GM23338 (cell line): ENCODE measurements around the gene TRIP10. TPM values are rescaled to one million over a fixed set of nuclear protein-coding genes. Genes with fewer than 3 reads are reported as not detected.

Experiments
- ATAC-seq: fragments of 200-7000 bp; cut with Tn5 transposase; 3 replicates; pipeline ENCODE4 v1.9.1; 2020
- DNase-seq: peaks from one replicate; pipeline ENCODE4 v3.0.0-alpha.2; 2015; ENCODE audit warnings: low spot score
- H2AFZ ChIP-seq: fragments of 200-600 bp; sonication (generic); 2 replicates; pipeline ENCODE4 v1.8.0; 2016; ENCODE audit warnings: antibody characterized with exemption, mild to moderate bottlenecking, moderate library complexity
- H3F3A ChIP-seq: fragments of 200-600 bp; sonication (generic); replicated peaks from 2 replicates; pipeline ENCODE4 v1.8.0; 2017; ENCODE audit warnings: antibody characterized with exemption, mixed run types, low read depth
- H3K27ac ChIP-seq: fragments of 200-600 bp; sonication (generic); 2 replicates; pipeline ENCODE4 v1.6.1; 2016; ENCODE audit warnings: low read depth
- H3K27me3 ChIP-seq: fragments of 200-600 bp; sonication (generic); 2 replicates; pipeline ENCODE4 v1.8.0; 2016; ENCODE audit warnings: mild to moderate bottlenecking, mixed run types, moderate library complexity; ENCODE audit not compliant: insufficient read depth
- H3K36me3 ChIP-seq: fragments of 200-600 bp; sonication (generic); 2 replicates; pipeline ENCODE4 v1.8.0; 2016; ENCODE audit warnings: mild to moderate bottlenecking; ENCODE audit not compliant: insufficient read depth
- H3K4me1 ChIP-seq: fragments of 200-600 bp; sonication (generic); 2 replicates; pipeline ENCODE4 v1.8.0; 2016; ENCODE audit warnings: mild to moderate bottlenecking, moderate library complexity; ENCODE audit not compliant: insufficient read depth
- H3K4me2 ChIP-seq: fragments of 200-600 bp; sonication (generic); 2 replicates; pipeline ENCODE4 v1.7.1; 2017; ENCODE audit warnings: mixed run types
- H3K4me3 ChIP-seq: fragments of 200-600 bp; sonication (generic); 2 replicates; pipeline ENCODE4 v1.6.1; 2016; ENCODE audit warnings: mixed run types
- H3K79me2 ChIP-seq: fragments of 200-600 bp; sonication (generic); replicated peaks from 2 replicates; pipeline ENCODE4 v1.8.0; 2017; ENCODE audit warnings: mild to moderate bottlenecking; ENCODE audit not compliant: insufficient read depth
- H3K9me2 ChIP-seq: fragments of 200-600 bp; sonication (generic); 2 replicates; pipeline ENCODE4 v1.8.0; 2017; ENCODE audit not compliant: insufficient read depth
- H4K20me1 ChIP-seq: fragments of 200-600 bp; sonication (generic); replicated peaks from 2 replicates; pipeline ENCODE4 v1.8.0; 2017; ENCODE audit warnings: mild to moderate bottlenecking; ENCODE audit not compliant: insufficient read depth
- H3K27ac Mint-ChIP-seq: 2 replicates; pipeline ENCODE4 v1.8.0; 2020; ENCODE audit warnings: inconsistent platforms, mild to moderate bottlenecking, moderate library complexity, mixed read lengths
- H3K27me3 Mint-ChIP-seq: 3 replicates; pipeline ENCODE4 v1.8.0; 2022; ENCODE audit warnings: low read depth, mild to moderate bottlenecking, moderate library complexity, mixed read lengths, inconsistent platforms; ENCODE audit not compliant: insufficient read depth, poor library complexity
- H3K36me3 Mint-ChIP-seq: 3 replicates; pipeline ENCODE4 v1.8.0; 2021; ENCODE audit warnings: low read depth, mild to moderate bottlenecking, inconsistent platforms, moderate library complexity, mixed read lengths
- H3K4me1 Mint-ChIP-seq: 3 replicates; pipeline ENCODE4 v1.8.0; 2020; ENCODE audit warnings: mild to moderate bottlenecking, inconsistent platforms, mixed read lengths
- H3K4me3 Mint-ChIP-seq: 3 replicates; pipeline ENCODE4 v1.8.0; 2021; ENCODE audit warnings: moderate library complexity, mild to moderate bottlenecking, inconsistent platforms, mixed read lengths
- H3K9me3 Mint-ChIP-seq: 3 replicates; pipeline ENCODE4 v1.8.0; 2020; ENCODE audit warnings: moderate library complexity, mild to moderate bottlenecking, inconsistent platforms, mixed read lengths
- CREB1 ChIP-seq: fragments of 250-450 bp; sonication (Bioruptor Pico); IDR thresholded peaks from 2 replicates; pipeline ENCODE4 v1.5.0; 2020; ENCODE audit warnings: low read depth, mild to moderate bottlenecking, moderate library complexity
- POLR2AphosphoS5 ChIP-seq: IDR thresholded peaks from 2 replicates; pipeline ENCODE4 v1.6.1; 2016; ENCODE audit warnings: antibody characterized with exemption, low read depth
- polyA plus RNA-seq: library from polyadenylated mRNA; unstranded; fragments of >200 nt; fragmentation: Nextera tagmentation; extraction: Ambion mirVana; gene quantifications from 2 replicates; pipeline ENCODE4 v1.2.1, GENCODE V29; 2016
- total RNA-seq: library from RNA; depleted of rRNA; stranded (reverse); fragments of >200 nt; shearing (Covaris generic); gene quantifications from 2 replicates; pipeline ENCODE4 v1.2.3, GENCODE V29; 2014
- TF ChIP-seq, protein P1 (sequence below): fragments of 250-450 bp; sonication (Bioruptor Pico); IDR thresholded peaks from 2 replicates; pipeline ENCODE4 v1.5.0; 2020; ENCODE audit warnings: mild to moderate bottlenecking, moderate library complexity
- TF ChIP-seq, protein P2 (sequence below): IDR thresholded peaks from 2 replicates; pipeline ENCODE4 v1.6.1; 2016; ENCODE audit warnings: antibody characterized with exemption

The TRIP10 gene
- total and polyA plus RNA-seq, 2 experiments from 2014 or later = 56.8 to 68.5 TPM

- H3K9me2 ChIP-seq = no peaks in the 10 kb centered on the region
- Mint-ChIP-seq H3K4me3 (peak overlapping the region; percentile 80), H3K36me3 (peaks cover 22% of the 10 kb centered on the region; the same call in 2 of the 3 replicates), H3K27ac (peak overlapping the region; percentile 93), H3K27me3 (peaks cover 6% of the 10 kb centered on the region), H3K4me1 (peaks cover 15% of the 10 kb centered on the region; the same call in 2 of the 3 replicates), H3K9me3 (peaks cover 10% of the 10 kb centered on the region)
- peaks cover 6% of the 10 kb centered on the region; the same call in 1 of the 2 replicates for H3F3A ChIP-seq
- no peaks in the 10 kb centered on the region for H3K27me3 ChIP-seq
- TF ChIP-seq, protein P1, sequence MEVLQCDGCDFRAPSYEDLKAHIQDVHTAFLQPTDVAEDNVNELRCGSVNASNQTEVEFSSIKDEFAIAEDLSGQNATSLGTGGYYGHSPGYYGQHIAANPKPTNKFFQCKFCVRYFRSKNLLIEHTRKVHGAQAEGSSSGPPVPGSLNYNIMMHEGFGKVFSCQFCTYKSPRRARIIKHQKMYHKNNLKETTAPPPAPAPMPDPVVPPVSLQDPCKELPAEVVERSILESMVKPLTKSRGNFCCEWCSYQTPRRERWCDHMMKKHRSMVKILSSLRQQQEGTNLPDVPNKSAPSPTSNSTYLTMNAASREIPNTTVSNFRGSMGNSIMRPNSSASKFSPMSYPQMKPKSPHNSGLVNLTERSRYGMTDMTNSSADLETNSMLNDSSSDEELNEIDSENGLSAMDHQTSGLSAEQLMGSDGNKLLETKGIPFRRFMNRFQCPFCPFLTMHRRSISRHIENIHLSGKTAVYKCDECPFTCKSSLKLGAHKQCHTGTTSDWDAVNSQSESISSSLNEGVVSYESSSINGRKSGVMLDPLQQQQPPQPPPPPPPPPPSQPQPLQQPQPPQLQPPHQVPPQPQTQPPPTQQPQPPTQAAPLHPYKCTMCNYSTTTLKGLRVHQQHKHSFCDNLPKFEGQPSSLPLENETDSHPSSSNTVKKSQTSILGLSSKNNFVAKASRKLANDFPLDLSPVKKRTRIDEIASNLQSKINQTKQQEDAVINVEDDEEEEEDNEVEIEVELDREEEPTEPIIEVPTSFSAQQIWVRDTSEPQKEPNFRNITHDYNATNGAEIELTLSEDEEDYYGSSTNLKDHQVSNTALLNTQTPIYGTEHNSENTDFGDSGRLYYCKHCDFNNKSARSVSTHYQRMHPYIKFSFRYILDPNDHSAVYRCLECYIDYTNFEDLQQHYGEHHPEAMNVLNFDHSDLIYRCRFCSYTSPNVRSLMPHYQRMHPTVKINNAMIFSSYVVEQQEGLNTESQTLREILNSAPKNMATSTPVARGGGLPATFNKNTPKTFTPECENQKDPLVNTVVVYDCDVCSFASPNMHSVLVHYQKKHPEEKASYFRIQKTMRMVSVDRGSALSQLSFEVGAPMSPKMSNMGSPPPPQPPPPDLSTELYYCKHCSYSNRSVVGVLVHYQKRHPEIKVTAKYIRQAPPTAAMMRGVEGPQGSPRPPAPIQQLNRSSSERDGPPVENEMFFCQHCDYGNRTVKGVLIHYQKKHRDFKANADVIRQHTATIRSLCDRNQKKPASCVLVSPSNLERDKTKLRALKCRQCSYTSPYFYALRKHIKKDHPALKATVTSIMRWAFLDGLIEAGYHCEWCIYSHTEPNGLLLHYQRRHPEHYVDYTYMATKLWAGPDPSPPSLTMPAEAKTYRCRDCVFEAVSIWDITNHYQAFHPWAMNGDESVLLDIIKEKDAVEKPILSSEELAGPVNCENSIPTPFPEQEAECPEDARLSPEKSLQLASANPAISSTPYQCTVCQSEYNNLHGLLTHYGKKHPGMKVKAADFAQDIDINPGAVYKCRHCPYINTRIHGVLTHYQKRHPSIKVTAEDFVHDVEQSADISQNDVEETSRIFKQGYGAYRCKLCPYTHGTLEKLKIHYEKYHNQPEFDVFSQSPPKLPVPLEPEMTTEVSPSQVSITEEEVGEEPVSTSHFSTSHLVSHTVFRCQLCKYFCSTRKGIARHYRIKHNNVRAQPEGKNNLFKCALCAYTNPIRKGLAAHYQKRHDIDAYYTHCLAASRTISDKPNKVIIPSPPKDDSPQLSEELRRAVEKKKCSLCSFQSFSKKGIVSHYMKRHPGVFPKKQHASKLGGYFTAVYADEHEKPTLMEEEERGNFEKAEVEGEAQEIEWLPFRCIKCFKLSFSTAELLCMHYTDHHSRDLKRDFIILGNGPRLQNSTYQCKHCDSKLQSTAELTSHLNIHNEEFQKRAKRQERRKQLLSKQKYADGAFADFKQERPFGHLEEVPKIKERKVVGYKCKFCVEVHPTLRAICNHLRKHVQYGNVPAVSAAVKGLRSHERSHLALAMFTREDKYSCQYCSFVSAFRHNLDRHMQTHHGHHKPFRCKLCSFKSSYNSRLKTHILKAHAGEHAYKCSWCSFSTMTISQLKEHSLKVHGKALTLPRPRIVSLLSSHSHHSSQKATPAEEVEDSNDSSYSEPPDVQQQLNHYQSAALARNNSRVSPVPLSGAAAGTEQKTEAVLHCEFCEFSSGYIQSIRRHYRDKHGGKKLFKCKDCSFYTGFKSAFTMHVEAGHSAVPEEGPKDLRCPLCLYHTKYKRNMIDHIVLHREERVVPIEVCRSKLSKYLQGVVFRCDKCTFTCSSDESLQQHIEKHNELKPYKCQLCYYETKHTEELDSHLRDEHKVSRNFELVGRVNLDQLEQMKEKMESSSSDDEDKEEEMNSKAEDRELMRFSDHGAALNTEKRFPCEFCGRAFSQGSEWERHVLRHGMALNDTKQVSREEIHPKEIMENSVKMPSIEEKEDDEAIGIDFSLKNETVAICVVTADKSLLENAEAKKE (CRISPR knock-in tag) = no peak
- no peak for TF ChIP-seq POLR2AphosphoS5
- 0 out of 2 replicates have a peak, but pooled peaks have one; percentile 36 for TF ChIP-seq CREB1 (CRISPR knock-in tag)
- TF ChIP-seq, protein P2, sequence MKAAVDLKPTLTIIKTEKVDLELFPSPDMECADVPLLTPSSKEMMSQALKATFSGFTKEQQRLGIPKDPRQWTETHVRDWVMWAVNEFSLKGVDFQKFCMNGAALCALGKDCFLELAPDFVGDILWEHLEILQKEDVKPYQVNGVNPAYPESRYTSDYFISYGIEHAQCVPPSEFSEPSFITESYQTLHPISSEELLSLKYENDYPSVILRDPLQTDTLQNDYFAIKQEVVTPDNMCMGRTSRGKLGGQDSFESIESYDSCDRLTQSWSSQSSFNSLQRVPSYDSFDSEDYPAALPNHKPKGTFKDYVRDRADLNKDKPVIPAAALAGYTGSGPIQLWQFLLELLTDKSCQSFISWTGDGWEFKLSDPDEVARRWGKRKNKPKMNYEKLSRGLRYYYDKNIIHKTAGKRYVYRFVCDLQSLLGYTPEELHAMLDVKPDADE = peak; percentile 79
- H3K79me2 ChIP-seq = peaks cover 23% of the 10 kb centered on the region
- H3K4me2 ChIP-seq = peak overlapping the region; percentile 99
- peaks cover 5% of the 10 kb centered on the region; the same call in 1 of the 2 replicates for H3K4me1 ChIP-seq
- DNase-seq (peak; percentile 96), ATAC-seq (peak; percentile 73)
- peaks cover 4% of the 10 kb centered on the region; the same call in 1 of the 2 replicates for H4K20me1 ChIP-seq
- H3K36me3 ChIP-seq = peaks cover 5% of the 10 kb centered on the region; the same call in 1 of the 2 replicates
- no peak overlapping the region for H2AFZ ChIP-seq
- peak overlapping the region; percentile 98 for H3K27ac ChIP-seq
- H3K4me3 ChIP-seq = peak overlapping the region; percentile 91
Measured at GRCh38 chr19:6765738-6766356, 26.4 kb downstream of the TRIP10 start.
